Measurements from ENCODE around the gene CKAP4. TPM values are rescaled to one million over a fixed set of nuclear protein-coding genes. Genes with fewer than 3 reads are reported as not detected.

The CKAP4 gene
- total and polyA plus RNA-seq, 8 donors = 13.7 to 98.7 (median 39.1) TPM

- intact Hi-C loops (cut with DNase I; ENCODE audit: low total_unique reads) = no loop called here
Measured at GRCh38 chr12:106273491-106273890, 25.7 kb upstream of the CKAP4 start.

DNA sequence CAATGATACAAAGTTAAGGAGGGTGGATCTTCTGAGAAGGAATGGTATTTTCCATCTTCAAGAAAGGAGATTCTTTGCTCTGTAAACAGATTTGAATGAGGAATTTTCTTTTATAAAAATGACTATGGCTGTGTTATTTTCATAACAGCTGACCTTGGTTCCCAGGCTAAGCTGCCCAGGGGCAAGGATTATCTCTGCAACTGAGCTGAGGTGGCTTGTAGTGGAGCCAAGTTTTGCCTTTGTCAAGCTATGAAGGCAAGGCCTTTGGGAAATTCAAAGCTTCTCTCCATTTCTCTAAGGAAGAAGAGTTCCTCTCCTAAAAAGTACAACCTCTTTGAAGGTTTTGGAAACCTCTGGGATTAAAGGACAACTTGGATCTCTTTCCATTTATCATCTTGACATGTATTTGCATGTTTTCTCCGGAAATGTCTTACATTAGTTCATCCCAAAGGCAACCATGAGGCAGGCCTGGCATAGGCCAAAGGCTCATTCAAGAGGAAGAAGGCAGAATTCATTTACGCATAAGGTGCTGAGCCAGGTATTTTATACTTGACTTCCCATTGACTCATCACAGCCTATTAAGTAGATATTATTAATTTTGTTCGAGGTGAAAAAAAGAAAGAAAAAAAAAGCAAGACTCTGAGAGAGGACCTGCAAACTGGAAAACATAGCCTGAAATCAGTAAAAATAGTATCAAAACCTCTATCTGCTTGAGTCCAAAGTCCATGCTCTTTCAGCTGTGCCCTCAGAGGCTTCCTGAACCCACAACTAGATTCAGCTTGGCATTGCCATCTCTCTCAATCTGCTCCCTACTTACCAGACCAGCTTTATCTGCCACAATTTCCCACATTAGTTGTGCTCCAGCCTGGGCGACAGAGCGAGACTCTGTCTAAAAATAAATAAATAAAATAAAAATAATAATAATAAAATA, 24.0 kb upstream of the CKAP4 start:
- WGBS, 5 donors = 58 to 81% (median 78%) methylated on average over 5 of the region's 5 CpGs
- DNase-seq = no peak
- Histone ChIP-seq H3K9me3 (no peaks in the 10 kb centered on the region), H3K4me3 (no peak overlapping the region), H3K27me3 (no peaks in the 10 kb centered on the region), H3K4me1 (peaks cover 20 to 51% (median 39%) of the 10 kb centered on the region in 4 donors), H3K36me3 (no peaks in the 10 kb centered on the region), H3K27ac (peak overlapping the region; percentile 12 to 65 (median 33))
- TF ChIP-seq, protein P1, sequence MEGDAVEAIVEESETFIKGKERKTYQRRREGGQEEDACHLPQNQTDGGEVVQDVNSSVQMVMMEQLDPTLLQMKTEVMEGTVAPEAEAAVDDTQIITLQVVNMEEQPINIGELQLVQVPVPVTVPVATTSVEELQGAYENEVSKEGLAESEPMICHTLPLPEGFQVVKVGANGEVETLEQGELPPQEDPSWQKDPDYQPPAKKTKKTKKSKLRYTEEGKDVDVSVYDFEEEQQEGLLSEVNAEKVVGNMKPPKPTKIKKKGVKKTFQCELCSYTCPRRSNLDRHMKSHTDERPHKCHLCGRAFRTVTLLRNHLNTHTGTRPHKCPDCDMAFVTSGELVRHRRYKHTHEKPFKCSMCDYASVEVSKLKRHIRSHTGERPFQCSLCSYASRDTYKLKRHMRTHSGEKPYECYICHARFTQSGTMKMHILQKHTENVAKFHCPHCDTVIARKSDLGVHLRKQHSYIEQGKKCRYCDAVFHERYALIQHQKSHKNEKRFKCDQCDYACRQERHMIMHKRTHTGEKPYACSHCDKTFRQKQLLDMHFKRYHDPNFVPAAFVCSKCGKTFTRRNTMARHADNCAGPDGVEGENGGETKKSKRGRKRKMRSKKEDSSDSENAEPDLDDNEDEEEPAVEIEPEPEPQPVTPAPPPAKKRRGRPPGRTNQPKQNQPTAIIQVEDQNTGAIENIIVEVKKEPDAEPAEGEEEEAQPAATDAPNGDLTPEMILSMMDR (IDR thresholded peaks at IDR 0.05) = no peak
- TF ChIP-seq EP300 (IDR thresholded peaks at IDR 0.05) = no peak
- intact Hi-C loops (cut with DNase I; ENCODE audit: low total_unique reads) = no loop called here

More at GRCh38 chr12:106273491-106273890, 25.7 kb upstream of the CKAP4 start:
- H3K9me3 ChIP-seq = no peaks in the 10 kb centered on the region
- no peak for TF ChIP-seq POLR2AphosphoS5 (IDR thresholded peaks at IDR 0.05)
- TF ChIP-seq, protein P1 (IDR thresholded peaks at IDR 0.05) = no peak
- TF ChIP-seq POLR2A (IDR thresholded peaks at IDR 0.05) = no peak
- no peak for TF ChIP-seq EP300 (IDR thresholded peaks at IDR 0.05)
- H3K4me3 ChIP-seq = no peak overlapping the region
- 93 to 98% (median 96%) methylated on average over 6 of the region's 6 CpGs for WGBS, 5 donors
- no peaks in the 10 kb centered on the region for H3K36me3 ChIP-seq
- H3K27me3 ChIP-seq = no peaks in the 10 kb centered on the region
- peak overlapping the region in 4 of 5 donors; percentile 81 to 96 (median 85) for H3K27ac ChIP-seq
- peaks cover 20 to 58% (median 40%) of the 10 kb centered on the region in 4 donors for H3K4me1 ChIP-seq
- DNase-seq = no peak

GRCh38 chr12:106269150-106269771, 21.4 kb upstream of the CKAP4 start:
- TF ChIP-seq, protein P1 (IDR thresholded peaks at IDR 0.05) = no peak
- no peak for TF ChIP-seq EP300 (IDR thresholded peaks at IDR 0.05)
- DNase-seq = no peak
- no peak overlapping the region for H3K4me3 ChIP-seq

DNA sequence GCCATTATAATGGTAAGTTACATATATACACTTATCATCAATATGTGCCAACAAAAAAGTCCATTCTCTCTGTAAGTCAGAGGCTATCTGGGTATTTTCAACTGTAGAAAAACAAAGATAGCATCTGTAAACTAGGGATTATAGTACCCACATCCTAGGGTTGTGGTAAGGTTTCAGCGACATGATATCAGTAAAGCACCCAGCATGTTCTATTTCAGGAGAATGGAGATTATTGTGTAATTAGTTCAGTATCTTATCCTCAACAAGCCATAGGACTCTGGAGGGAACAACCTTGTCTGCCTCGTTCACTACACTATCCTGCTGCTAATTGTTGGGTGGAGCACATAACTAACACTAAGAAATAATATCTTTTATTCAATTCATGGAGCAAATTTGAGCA, 19.7 kb upstream of the CKAP4 start:
- intact Hi-C loops (cut with DNase I; ENCODE audit: low total_unique reads) = no loop called here
- H3K4me3 ChIP-seq = no peak overlapping the region
- no peaks in the 10 kb centered on the region for H3K36me3 ChIP-seq
- DNase-seq = no peak
- TF ChIP-seq POLR2A (IDR thresholded peaks at IDR 0.05) = no peak
- no peak for TF ChIP-seq EP300 (IDR thresholded peaks at IDR 0.05)
- no peak for TF ChIP-seq POLR2AphosphoS5 (IDR thresholded peaks at IDR 0.05)
- TF ChIP-seq, protein P1 (IDR thresholded peaks at IDR 0.05) = no peak
- no peaks in the 10 kb centered on the region for H3K27me3 ChIP-seq
- peaks cover 10 to 19% (median 18%) of the 10 kb centered on the region in 4 donors for H3K4me1 ChIP-seq
- no peak overlapping the region for H3K27ac ChIP-seq
- no peaks in the 10 kb centered on the region for H3K9me3 ChIP-seq
- 18 to 51% (median 28%) methylated on average over 2 of the region's 2 CpGs for whole genome bisulfite sequencing, 5 donors

More at GRCh38 chr12:106269150-106269771, 21.4 kb upstream of the CKAP4 start:
- no peaks in the 10 kb centered on the region for H3K27me3 ChIP-seq
- no peaks in the 10 kb centered on the region for H3K36me3 ChIP-seq
- WGBS, 5 donors = 76 to 86% (median 78%) methylated on average over 7 of the region's 7 CpGs
- H3K9me3 ChIP-seq = no peaks in the 10 kb centered on the region
- H3K4me1 ChIP-seq = peaks cover 10 to 34% (median 23%) of the 10 kb centered on the region in 4 donors
- intact Hi-C loops (cut with DNase I; ENCODE audit: low total_unique reads) = no loop called here
- H3K27ac ChIP-seq = no peak overlapping the region

Data from stomach (tissue), 9 donors.